Stimulated activated CD4-positive, alpha-beta T cell treated with anti-CD3 and anti-CD28 coated beads, Interleukin-1b, Interleukin-23, amount 100 ng/mL, for 24 hours (primary cell): ENCODE measurements around the gene ASB6.
"Not testable (repeated sequence)": the region's sequence is repeated elsewhere in the genome, so short reads cannot be mapped to it uniquely, and the experiment has no call there.

Experiments used
- DNase-seq, 4 experiments: peaks; one replicate each; pipeline ENCODE4 v3.0.0-alpha.2; 2020; ENCODE audit warnings: low read depth in 4 of 4, low spot score in 1 of 4

ASB6 gene

GRCh38 chr9:129644902-129645301 lies 3.0 kb upstream of the ASB6 start:
- DNase-seq: no peak

DNA sequence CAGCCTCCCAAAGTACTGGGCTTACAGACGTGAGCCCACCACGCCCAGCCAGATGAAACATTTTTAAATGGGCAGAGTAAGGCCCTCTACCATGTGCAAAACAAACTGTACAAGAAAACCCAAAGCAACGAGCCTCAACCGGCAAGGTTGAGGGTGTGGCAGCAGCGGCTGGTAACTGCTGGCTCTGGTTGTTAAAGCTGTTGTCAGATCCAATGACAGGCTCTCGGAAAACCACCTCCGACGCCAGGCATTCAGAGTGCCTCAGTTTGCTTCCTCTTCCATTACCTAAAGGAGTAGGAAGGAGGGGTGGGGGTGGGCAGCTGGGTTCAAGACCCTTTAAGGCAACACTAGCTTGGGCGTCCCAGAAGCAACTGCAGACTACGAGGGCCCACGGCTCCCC lies 2.4 kb upstream of the ASB6 start:
- DNase-seq: no peak

DNA sequence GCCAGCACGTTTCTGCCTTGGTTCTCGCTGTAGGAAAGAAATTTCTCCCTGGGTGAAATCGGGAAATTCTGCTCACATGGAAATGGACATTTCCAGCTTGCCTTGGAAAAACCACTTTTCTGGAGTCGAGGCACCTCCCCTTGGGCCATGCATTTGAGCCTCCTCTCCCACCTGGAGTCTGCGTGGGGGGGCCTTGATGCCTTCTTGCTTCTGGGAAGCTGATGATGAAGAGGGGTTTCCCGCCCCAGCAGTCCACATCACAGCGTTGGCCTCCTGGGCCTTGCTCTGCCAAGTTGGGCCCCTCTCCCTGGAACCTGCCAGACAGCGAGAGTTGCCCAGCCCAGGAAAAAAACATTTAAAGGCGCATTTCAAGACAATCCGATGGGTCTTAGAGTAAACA lies 1.8 kb upstream of the ASB6 start:
- DNase-seq: no peak

DNA sequence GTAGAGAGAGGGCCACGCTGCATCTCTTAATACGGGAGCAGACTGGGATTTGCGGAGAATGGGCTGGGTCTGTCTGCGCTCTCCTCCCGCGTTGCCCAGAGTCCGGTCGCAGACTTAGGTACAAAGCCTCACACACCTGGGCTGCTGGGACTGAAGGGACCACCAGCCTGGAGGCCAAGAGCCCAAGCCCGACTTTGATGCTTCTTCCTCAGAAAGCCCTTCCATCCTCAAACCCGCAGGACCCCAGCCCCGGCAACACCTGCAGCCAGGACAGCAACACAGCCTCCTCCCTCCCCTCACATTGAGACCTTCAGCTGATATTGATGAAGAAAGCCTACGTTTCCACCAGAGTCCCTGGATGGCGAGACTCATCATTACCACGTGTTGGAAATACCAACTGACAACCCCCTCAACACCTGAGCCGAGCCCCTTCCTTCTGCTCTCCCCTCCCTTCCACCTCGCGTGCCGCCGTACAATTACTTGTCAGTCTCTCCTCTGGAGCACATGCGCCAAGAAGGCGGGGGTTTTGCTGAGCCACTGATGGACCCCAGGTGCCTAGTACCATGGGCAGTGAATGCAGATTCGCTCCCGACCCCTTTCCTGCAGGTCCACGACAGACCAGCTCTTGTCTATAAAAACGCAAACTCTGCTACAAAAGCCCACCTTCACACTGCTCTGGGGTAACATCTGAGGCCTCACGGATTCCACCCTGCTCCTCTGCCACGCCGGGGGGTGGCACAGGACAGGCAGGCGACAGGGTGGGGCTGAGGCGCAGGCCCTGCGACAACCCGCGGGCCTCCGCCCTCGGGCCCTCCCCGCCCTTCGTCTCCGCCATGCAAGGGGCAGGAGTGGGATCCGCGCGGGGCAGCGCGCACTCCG lies 841 bp downstream of the ASB6 start:
- no peak for DNase-seq

- DNase-seq: no peak
Observed at GRCh38 chr9:129640086-129640870, 1.7 kb downstream of the ASB6 start.

- no peak for DNase-seq
Observed at GRCh38 chr9:129639756-129640085, 2.2 kb downstream of the ASB6 start.

DNA sequence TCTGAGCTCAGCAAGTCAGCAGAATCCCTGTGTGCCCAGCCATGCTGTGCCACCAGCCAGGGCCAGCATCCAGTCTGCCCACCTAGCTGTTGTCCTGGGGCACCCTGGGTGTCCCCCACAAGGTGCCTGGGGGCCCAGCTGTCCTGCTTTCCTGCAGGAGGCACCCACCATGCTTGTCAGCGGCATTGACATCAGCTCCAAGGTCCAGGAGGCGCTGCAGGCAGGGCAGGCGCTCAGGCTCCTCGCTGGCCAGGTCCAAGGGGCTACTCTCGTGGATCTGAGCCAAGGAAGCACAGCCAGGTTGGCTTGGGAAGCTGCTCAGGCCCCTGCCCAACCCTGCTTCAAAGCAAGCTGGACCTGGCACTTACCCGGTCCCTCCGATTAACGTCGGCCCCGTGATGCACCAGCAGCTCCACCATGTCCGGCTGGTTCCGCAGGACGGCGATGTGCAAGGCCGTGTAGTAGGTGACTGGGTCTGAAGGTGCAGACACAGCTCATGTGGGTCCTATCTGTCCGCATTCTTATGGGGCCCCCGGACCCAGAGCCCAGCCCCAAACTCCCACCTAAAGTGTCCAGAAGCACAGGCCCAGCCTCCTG lies 2.8 kb downstream of the ASB6 start:
- no peak for DNase-seq

- DNase-seq: no peak
Observed at GRCh38 chr9:129637673-129638439, 4.1 kb downstream of the ASB6 start.

DNA sequence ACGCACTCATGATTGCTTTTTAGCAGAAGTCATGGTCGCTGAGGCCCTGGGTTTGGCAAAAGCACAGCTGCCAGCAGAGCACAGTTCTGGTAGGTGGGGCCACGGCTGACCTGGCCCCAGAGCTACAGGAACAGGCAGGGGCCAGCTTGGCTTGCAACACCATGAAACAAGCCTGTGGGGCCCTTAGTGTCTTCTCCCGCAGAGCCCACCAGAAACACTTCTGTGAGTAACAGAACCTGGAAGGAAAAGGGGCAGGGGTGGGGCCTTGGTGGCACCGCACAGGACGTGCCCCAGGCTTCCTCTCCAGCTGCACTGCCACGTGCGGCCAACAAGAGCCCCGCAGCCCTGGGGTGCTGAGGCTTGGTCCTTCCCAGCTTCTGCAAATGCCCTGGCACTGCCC lies 4.8 kb downstream of the ASB6 start:
- no peak for DNase-seq

- not testable (repeated sequence) for DNase-seq
Observed at GRCh38 chr9:129636343-129636742, 5.6 kb downstream of the ASB6 start.

GRCh38 chr9:129635099-129636065 lies 6.6 kb downstream of the ASB6 start:
- DNase-seq: no peak

GRCh38 chr9:129633848-129634247 lies 8.1 kb downstream of the ASB6 start:
- no peak for DNase-seq

DNA sequence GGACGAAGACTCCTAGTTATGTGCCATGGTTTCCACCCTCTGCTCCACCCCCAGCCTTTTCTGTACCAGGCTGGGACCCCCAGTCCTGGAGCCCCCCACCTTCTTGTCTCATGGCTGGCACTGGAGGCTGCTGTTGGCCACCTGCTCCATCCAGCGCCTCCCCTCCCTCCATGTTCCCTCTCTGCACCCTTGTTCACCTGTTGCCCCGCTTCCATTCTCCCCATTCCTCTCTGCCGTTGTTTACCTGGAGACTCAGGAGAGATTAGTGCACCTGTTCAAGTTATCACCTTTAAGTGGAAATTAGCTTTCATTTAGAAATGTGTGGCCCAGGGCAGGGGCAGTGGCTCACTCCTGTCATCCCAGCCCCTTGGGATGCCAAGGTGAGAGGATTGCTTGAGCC lies 8.7 kb downstream of the ASB6 start:
- no peak for DNase-seq

DNA sequence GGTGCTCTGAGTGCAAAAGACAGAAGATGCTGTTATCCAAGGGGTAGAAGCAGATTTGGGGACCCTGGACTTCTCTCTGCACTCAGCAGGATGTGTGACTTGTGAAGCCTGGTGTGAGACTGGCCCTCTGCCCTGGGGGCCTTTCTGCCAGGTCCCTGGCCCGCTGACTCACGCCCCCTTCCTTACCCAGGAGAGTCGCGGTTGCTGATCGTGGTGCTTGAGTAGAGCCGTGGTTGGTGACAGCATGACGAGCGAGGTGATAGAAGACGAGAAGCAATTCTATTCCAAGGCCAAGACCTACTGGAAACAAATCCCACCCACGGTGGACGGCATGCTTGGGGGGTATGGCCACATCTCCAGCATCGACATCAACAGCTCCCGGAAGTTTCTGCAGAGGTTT lies 9.5 kb downstream of the ASB6 start:
- DNase-seq: no peak

DNA sequence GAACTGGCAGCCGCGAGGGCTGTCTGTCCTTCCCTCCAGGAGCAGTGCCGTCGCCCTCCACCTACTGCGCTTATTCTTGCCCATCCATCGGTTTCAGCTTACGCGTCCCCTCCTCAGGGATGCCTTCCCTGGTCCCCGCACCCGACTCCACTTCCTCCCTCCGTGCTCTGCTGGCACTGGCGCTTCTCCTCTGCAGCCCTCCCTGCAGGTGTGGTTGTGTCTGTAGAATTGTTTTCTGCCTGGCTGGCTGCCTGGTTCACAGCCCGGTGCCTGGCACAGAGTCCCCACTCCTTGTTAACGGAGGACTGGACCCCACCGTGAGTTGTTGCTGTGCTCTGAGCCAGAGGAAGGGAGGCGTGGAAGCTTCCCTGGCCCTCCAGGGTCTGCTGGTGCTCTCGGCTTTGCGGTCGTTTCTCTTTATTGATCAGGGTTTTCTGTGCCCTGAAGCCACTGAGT lies 10.2 kb downstream of the ASB6 start:
- no peak for DNase-seq

DNA sequence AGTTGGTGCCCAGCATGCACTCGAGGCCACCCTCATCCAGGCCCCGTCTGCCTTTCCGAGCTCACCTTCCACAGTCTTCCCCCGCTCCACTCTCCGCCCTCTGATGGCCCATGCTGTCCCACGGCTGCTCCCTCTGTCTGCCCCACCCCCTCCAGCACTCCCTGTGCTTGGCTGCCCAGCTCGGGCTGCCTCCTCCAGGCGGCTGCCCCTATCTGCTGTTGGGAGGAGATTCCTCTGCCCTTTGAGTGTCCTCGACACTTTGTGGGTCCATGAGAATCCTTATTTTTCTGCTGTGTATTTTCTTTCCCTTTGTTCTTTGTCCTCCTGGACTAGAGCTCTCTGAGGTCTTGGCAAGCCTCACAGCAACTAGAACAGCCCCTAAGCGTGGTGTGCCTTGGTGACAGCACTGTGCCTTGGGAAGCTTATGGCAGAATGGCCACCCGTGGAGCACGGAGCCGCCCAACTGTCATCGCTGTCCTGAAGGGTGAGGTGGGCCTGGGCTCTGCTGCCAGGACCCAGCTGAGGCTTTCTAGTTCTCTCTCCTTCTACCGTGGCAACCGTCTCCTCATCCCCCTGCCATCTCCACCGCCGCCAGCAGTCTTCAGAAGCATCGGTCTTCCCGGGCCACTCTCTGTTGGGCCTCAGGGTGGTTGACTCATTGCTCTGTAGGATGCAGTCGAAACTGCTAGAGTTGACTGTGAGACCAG lies 10.8 kb downstream of the ASB6 start:
- DNase-seq: no peak

- no peak for DNase-seq
Observed at GRCh38 chr9:129629251-129629820, 12.6 kb downstream of the ASB6 start.

DNA sequence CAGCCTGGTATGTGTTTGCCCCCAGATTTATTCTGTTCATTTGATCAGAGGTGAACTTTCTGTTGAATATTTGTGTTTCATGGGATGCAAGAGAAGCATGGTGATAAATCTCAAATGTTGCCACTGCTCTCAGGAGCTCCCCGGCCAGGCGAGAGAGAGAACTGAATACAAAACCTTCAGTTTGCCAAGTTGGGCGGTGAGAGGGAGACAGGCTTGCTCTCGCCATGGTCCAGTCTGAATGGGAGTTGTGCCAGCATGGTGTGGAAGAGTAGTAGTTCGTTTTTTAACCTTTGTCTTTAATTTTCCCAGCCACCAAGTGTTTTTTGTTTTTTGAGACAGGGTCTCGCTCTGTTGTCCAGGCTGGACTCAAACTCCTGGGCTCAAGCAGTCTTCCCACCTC lies 13.2 kb downstream of the ASB6 start:
- no peak for DNase-seq
